D341Med (cell line): ENCODE measurements around the gene STRAP.
A peak's percentile ranks its signal among the peaks of the same experiment; 100 is the strongest.

Experiments
- DNase-seq: peaks from one replicate; pipeline ENCODE4 v3.0.0; 2012; ENCODE audit warnings: low spot score

Gene STRAP

DNA sequence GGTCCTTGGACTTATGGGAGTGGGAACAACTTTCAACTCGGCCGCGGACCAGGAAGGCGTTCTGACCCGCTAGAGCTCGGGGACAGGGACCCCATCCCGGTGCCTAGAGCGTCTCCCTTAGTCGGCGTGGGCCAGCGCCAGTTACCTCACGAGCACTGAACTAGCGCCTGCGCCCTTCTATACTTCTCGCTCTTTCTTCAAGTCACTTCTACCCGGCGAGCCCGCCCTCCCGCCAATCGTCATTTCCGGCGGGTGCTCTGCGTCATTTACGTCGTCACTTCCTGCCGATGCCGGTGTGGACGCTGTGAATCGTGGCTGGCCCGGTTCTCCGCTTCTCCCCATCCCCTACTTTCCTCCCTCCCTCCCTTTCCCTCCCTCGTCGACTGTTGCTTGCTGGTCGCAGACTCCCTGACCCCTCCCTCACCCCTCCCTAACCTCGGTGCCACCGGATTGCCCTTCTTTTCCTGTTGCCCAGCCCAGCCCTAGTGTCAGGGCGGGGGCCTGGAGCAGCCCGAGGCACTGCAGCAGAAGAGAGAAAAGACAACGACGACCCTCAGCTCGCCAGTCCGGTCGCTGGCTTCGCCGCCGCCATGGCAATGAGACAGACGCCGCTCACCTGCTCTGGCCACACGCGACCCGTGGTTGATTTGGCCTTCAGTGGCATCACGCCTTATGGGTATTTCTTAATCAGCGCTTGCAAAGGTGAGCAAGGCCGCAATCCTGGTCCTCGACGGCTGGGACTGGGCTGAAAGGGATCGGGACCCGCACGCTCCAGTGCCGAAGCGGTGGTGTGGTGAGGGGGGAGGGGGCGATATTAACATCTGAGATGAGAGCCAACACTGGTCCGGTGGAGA lies at the start of gene STRAP:
TSS of gene STRAP (plus strand) at position 270 of the 854 bp plus-strand sequence. CDS start at position 591, 321 bp downstream.
- DNase-seq, result peak; percentile 95

DNA sequence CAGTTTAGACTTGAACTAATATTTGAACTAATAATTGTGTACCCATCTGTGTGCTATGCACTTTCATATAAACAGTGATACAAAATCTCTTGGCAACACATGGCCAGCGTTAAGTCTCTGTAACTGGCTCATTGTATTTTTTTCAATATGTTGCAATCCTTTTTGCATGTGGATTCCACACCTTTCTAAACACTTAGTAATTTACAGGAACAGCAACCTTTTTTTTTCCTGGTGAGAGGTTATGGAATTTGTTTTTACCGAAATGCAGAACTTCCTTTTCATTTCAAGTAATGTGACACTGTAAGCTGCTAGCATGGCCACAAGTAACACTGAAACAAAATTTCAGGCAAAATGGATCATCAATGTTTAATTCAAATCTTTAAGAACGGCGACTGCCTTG lies 47.6 kb upstream of the STRAP start:
- DNase-seq, result no peak

GRCh38 chr12:15837141-15837790 lies 44.9 kb upstream of the STRAP start:
- no peak for DNase-seq

DNA sequence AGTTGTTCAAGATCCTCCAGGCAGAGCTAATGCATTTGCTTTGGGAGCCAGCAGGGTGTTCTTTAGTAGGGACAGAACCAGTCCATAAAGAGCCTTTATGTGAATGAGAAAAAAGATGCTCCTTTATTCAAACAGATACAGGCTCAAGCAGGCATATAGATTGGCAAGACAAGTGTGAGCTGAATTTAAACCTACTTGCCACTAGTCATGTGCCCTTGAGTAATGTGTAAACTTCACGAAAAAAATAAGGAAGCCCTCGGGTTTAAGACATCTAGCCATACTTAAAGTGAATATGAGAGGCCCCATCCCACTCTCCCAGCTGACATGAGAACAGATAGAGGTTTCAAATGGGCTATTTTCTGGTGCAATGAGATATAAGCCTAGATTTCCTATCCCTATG lies 43.1 kb upstream of the STRAP start:
- DNase-seq, result no peak

- DNase-seq, result no peak
Observed at GRCh38 chr12:15839682-15840081, 42.5 kb upstream of the STRAP start.

DNA sequence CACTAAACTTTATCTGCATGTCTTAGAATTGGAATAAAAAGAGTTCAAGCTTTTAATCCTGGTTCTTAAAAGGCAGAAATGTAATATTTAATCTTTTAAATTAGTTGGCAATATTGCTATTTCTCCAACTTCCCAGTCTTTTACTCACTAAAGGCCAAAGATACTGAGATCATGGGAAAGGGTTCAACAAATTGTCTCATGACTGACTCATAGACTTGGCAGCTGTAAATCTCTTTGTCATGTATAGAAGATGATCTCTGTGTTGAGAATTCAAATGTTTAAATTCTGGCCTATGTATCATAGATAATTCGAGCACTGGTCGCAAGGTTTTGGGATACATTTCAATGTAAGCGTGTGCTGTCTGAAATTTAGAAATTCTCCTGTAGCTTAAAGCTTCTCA lies 40.1 kb upstream of the STRAP start:
- no peak for DNase-seq

DNA sequence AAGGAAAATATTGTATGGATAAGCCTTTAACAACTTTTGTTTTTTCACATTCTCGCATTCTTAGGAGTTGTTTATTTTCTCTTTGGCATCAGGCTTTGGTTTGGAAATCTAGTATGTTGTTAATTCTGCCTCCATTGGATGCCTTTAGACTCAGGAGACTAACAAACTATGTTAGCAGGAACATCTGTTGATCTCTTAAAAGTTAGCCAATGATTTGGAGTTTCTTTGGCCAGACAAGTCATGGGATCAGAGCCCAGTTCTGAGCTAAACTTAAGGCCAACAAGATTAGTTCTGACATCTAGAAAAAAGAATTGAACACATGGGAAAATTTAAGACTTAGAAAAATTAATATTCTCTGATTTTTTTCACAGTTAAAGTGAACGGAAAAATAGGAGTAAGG lies 35.3 kb upstream of the STRAP start:
- no peak for DNase-seq

GRCh38 chr12:15848606-15849005 lies 33.6 kb upstream of the STRAP start:
- no peak for DNase-seq

- no peak for DNase-seq
Observed at GRCh38 chr12:15851045-15851620, 31.1 kb upstream of the STRAP start.

GRCh38 chr12:15851919-15852318 lies 30.3 kb upstream of the STRAP start:
- DNase-seq, result no peak

DNA sequence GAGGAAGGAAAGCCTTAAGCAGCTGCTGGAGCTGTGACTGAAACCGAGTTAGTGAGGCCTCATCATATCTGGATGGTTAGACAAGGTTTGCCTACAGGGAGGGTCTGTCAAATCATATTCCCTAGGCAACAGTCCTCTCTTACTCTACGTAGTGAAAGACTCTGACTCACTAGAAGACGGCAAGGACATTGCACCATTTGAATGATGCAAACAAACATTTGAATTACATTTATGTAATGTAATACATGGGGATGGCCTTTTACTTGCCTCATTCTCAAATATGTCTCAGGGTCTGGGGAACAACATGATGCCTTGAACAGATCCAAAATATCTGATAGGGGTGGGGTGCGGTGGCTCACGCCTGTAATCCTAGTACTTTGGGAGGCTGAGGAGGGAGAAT lies 29.8 kb upstream of the STRAP start:
- DNase-seq, result no peak

GRCh38 chr12:15853877-15854276 lies 28.3 kb upstream of the STRAP start:
- DNase-seq, result no peak

GRCh38 chr12:15854916-15855315 lies 27.3 kb upstream of the STRAP start:
- DNase-seq, result peak; percentile 45

DNA sequence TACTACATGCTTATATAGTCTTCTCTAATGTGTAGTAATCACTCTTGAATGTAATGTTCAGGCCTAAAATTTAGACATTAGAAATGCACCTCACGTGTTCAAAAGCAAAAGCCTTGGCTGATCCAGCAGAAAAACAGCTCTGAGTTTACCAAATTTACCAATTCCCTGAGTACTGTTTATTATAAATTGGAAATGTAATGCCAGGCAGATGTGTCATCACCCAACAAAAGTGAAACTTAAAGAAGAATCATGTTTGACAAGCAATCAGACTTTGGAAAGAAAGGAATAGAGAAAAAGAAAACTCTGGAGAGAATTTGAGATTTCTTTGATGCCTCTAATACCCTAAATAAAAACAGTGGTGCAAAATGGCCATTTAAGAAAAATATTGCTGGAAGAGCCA lies 26.5 kb upstream of the STRAP start:
- no peak for DNase-seq

DNA sequence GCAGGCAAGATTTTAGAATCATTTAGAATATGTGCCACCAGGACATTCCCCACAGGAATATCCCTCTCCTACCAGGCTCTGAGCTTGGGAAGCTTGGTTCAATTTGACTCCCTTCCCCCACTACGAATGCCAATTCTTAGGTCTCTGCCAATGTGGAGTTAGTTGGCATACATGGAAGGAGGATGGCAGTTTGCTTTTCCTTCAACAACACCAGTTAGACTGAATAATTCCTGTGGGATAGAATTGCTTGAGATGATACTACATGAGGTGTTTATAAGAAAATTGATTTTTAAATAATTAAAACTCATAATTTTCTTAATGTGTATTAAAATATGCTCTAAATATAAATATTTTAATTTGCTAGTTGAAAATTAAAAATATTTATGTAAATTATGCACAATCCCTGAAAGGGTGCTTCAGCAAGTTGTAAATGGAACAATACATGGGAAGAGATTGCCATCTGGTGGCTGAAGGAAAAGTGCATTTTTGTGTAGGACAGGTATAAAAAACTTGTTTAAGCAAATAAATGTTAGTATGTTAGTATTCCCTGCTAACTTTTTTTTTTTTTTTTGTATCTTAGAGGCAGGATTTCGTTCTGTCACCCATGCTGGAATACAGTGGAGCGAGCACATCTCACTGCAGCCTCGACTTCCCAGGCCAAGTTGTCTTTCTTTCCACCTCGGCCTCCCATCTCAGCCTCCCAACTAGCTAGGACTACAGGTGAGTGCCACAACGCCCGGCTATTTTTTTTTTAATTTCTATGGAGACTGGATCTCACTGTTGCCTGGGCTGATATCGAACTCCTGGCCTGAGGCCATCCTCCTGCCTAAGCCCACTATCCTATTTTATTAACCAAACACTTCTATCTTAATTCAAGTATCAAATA lies 25.8 kb upstream of the STRAP start:
- no peak for DNase-seq

DNA sequence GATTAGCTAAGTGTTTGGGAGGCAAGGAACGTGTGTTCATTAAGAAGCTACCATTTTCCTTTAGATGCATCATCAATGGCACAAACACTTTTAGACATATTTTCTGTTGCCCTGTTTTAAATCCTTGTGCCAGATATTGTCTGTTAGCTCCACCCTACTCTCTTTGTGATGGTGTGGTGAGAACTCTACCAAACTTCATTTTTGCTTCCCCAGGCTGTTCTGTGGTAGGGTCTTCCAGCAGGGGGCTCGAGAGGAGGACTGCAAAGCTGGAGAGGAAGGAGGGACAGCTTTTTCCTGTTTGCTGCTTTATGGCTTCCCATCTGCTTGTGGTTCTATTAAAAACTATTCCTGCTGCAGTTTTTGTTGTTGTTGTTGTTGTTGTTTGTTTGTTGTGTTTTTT lies 23.8 kb upstream of the STRAP start:
- peak; percentile 39 for DNase-seq

DNA sequence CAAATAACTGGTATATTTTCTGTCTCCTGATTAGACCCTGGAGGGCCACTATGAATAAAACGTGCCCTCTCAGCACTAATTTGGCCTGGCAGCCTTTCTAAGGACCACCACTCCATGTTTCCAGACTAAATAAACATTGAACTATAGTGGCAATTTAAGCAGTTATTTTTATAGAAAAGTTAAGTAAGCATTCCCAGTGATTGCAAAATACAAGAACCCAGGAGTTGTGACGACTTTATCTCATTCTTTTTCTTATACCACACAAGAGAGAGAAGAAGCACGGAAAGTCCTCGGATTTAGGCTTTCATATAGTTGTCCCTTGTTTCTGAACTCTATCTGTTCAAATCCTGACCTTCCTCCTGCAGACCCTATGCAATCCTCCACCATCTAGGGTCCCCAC lies 23.1 kb upstream of the STRAP start:
- DNase-seq, result no peak

- no peak for DNase-seq
Observed at GRCh38 chr12:15861404-15861803, 20.8 kb upstream of the STRAP start.

- no peak for DNase-seq
Observed at GRCh38 chr12:15862840-15863239, 19.3 kb upstream of the STRAP start.

GRCh38 chr12:15863372-15863771 lies 18.8 kb upstream of the STRAP start:
- DNase-seq, result no peak

DNA sequence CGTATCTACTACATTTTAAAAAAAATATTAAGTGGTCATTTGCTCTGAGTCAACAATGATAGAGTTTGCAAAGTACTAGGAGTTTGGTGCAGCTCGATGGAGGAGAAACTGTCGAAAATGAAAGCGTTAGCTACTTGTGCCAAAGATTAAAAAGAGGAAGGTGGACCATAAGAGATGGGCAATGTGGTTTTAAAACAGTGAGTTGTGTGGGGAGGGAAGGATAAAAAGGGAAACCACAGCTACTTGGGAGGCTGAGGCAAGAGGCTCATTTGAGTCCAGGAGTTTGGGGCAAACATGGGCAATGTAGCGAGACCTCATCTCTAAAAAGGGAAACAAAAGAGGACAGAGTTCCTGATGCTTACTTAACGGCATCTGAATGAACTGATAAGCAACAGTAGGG lies 18.2 kb upstream of the STRAP start:
- no peak for DNase-seq

- no peak for DNase-seq
Observed at GRCh38 chr12:15868186-15868585, 14.0 kb upstream of the STRAP start.
